Measurements from ENCODE around the gene GOLGA2. TPM values are rescaled to one million over a fixed set of nuclear protein-coding genes. Genes with fewer than 3 reads are reported as not detected.

Gene GOLGA2
- total and polyA plus RNA-seq, 4 experiments from 2014 or later = 1.4 to 82.4 (median 43.4) TPM

GRCh38 chr9:128293091-128293490 is 17.3 kb upstream of the GOLGA2 start:
- ChIA-PET POLR2A (ENCODE audit: partially characterized antibody) (no interaction called here), CTCF (ENCODE audit: partially characterized antibody) (interaction anchor here (1.1 to 1.9 kb wide), 2 partner anchors 48 to 127 kb away, joined by 3 to 9 read pairs; no protein-coding TSS in a partner anchor)
- no peak overlapping the region for H3K27ac Mint-ChIP-seq
- H3K36me3 Mint-ChIP-seq = peaks cover under 1 to 10% of the 10 kb centered on the region in 2 donors
- H3K27me3 ChIP-seq (ENCODE audit: insufficient read depth, low read length) = no peaks in the 10 kb centered on the region
- no peaks in the 10 kb centered on the region for H3K27me3 Mint-ChIP-seq
- no peaks in the 10 kb centered on the region for H3K9me3 Mint-ChIP-seq
- H3K4me3 ChIP-seq (ENCODE audit: low read length in 2 of 2) = no peak overlapping the region
- no peak overlapping the region for H3K27ac ChIP-seq (ENCODE audit: low read depth, low read length)
- H3K4me1 ChIP-seq (ENCODE audit: insufficient read depth, low read length) = no peaks in the 10 kb centered on the region
- H3K36me3 ChIP-seq (ENCODE audit: insufficient read depth, low read length) = peaks cover 5% of the 10 kb centered on the region
- intact Hi-C loops (cut with micrococcal nuclease) = no loop called here
- no peak for DNase-seq
- H3K4me3 Mint-ChIP-seq = no peak overlapping the region
- H3K9me3 ChIP-seq (ENCODE audit: control insufficient read depth in 1 of 2, low read length in 2 of 2) = no peaks in the 10 kb centered on the region
- H3K4me1 Mint-ChIP-seq = peaks cover 2 to 5% (median 4%) of the 10 kb centered on the region in 4 donors

DNA sequence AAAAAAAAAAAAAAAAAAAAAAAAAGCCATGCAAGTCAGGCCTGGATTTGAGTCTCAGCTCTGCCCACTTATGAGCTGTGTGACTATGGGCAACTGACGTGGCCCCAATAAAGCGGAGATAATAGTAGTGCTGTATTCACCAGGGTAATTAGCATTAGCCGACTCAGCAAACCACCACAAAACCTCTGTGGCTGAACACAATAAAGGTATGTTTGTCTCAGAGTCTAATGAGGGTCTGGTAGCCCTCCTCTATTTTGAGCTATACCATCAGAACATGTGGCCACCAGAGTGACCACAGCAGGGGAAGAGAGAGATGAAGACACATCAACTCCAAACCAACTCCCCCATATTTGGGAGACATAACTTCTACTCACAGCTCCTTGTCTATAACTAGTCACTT is 16.2 kb upstream of the GOLGA2 start:
- Mint-ChIP-seq H3K4me3 (no peak overlapping the region), H3K9me3 (no peaks in the 10 kb centered on the region), H3K27me3 (no peaks in the 10 kb centered on the region), H3K36me3 (peaks cover 5 to 14% of the 10 kb centered on the region in 2 donors), H3K4me1 (peaks cover 2 to 5% (median 4%) of the 10 kb centered on the region in 4 donors), H3K27ac (no peak overlapping the region)
- ChIA-PET CTCF (ENCODE audit: partially characterized antibody) (interaction anchor here (0.6 to 1.9 kb wide), 4 partner anchors 18 to 128 kb away, joined by 3 to 9 read pairs (median 3); no protein-coding TSS in a partner anchor), POLR2A (ENCODE audit: partially characterized antibody) (no interaction called here)
- Histone ChIP-seq H3K27ac (ENCODE audit: low read depth, low read length) (no peak overlapping the region), H3K4me3 (ENCODE audit: low read length in 2 of 2) (no peak overlapping the region), H3K36me3 (ENCODE audit: insufficient read depth, low read length) (peaks cover 5% of the 10 kb centered on the region), H3K9me3 (ENCODE audit: control insufficient read depth in 1 of 2, low read length in 2 of 2) (no peaks in the 10 kb centered on the region), H3K27me3 (ENCODE audit: insufficient read depth, low read length) (no peaks in the 10 kb centered on the region), H3K4me1 (ENCODE audit: insufficient read depth, low read length) (no peaks in the 10 kb centered on the region)
- no peak for DNase-seq
- intact Hi-C loops (cut with micrococcal nuclease) = no loop called here

DNA sequence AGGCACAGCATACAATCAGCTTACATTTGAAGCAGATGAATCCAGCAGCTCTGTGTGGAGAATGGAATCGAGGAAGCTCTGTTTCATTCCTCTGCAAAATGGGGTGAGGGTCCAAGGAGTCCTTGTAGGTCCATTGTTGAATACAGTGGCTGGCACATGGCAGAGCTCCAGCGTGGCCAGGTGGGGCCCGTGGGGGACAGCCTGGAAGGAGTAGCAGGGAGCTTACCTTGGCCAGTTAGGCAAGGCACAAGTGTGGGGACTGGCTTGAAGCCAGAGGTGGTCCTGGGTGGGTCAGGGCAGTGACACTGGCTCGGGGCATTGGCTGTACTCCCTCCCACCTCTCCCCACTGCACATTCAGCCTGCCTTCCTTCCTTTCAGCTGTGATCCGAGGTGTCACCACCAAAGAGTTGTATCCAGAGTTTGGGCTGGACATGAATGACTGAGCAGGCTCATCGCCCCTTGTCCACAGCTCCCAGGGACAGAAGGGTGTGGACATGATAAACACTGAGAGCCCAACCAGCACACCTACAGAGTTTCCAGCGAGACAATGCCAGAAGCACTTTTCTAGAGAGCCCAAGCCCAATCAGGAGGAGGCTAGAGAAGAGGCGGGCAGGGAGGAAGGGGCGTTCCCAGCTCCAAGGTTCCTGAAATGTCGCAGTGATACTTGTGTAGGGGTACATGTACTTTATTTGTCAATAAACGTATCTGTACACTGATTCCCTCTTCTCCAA is 12.6 kb upstream of the GOLGA2 start:
- ChIA-PET POLR2A (ENCODE audit: partially characterized antibody) (no interaction called here), CTCF (ENCODE audit: partially characterized antibody) (interaction anchor here (0.9 kb wide), 1 partner anchor 74 kb away, joined by 3 read pairs; no protein-coding TSS in a partner anchor)
- Mint-ChIP-seq H3K36me3 (peaks cover 12 to 18% of the 10 kb centered on the region in 2 donors), H3K27ac (no peak overlapping the region), H3K27me3 (no peaks in the 10 kb centered on the region), H3K4me1 (no peaks in the 10 kb centered on the region), H3K9me3 (no peaks in the 10 kb centered on the region), H3K4me3 (no peak overlapping the region)
- intact Hi-C loops (cut with micrococcal nuclease) = no loop called here
- Histone ChIP-seq H3K4me1 (ENCODE audit: insufficient read depth, low read length) (no peaks in the 10 kb centered on the region), H3K27me3 (ENCODE audit: insufficient read depth, low read length) (no peaks in the 10 kb centered on the region), H3K9me3 (ENCODE audit: control insufficient read depth in 1 of 2, low read length in 2 of 2) (no peaks in the 10 kb centered on the region), H3K36me3 (ENCODE audit: insufficient read depth, low read length) (peaks cover 14% of the 10 kb centered on the region), H3K27ac (ENCODE audit: low read depth, low read length) (no peak overlapping the region), H3K4me3 (ENCODE audit: low read length in 2 of 2) (no peak overlapping the region)
- no peak for DNase-seq

- CTCF ChIA-PET (ENCODE audit: partially characterized antibody) = interaction anchor here (1.1 kb wide), 1 partner anchor 10 kb away, joined by 5 read pairs; no protein-coding TSS in a partner anchor
- no peaks in the 10 kb centered on the region for H3K9me3 ChIP-seq (ENCODE audit: control insufficient read depth in 1 of 2, low read length in 2 of 2)
- POLR2A ChIA-PET (ENCODE audit: partially characterized antibody) = no interaction called here
Measured at GRCh38 chr9:128286440-128286839, 10.6 kb upstream of the GOLGA2 start.

DNA sequence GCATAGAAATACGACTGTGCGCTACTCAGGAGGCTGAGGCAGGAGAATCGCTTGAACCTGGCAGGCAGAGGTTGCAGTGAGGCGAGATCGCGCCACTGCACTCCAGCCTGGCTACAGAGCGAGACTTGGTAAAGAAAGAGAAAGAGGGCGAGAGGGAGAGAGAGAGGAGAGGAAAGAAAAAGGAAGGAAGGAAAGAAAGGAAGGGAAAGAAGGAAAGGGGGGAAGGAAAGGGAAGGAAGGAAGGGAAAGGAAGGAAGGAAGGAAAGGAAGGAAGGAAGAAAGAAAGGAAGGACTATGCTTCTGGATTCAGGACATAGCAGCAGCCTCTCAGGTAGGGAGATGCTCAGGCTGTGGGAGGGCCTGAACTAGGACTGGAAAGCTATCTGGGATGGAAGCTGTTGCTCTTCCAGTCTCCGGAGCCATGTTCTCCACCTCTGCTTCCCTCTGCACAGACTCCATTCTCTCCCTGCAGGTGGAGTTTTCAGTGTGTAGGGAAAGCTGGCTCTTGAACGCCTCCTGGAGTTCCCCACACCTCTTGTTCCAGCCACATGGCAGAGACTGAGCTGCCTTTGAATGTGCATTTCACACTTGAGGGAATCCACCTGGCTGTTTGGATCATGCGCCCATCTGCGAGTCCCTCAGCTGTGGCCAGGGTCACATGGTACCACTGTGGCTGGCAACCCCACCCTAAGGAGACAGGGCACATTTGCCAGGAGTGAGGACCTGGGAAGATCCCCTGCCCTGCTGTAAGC is 9.4 kb upstream of the GOLGA2 start:
- H3K4me1 ChIP-seq (ENCODE audit: insufficient read depth, low read length) = no peaks in the 10 kb centered on the region
- no peaks in the 10 kb centered on the region for H3K27me3 ChIP-seq (ENCODE audit: insufficient read depth, low read length)
- intact Hi-C loops (cut with micrococcal nuclease) = no loop called here
- ChIA-PET POLR2A (ENCODE audit: partially characterized antibody) (no interaction called here), CTCF (ENCODE audit: partially characterized antibody) (interaction anchor here (1.4 kb wide), 1 partner anchor 10 kb away, joined by 5 read pairs; no protein-coding TSS in a partner anchor)
- peaks cover 0 to 4% (median 0%) of the 10 kb centered on the region in 4 donors for H3K4me1 Mint-ChIP-seq
- H3K4me3 Mint-ChIP-seq = no peak overlapping the region
- no peaks in the 10 kb centered on the region for H3K9me3 ChIP-seq (ENCODE audit: control insufficient read depth in 1 of 2, low read length in 2 of 2)
- no peak overlapping the region for H3K4me3 ChIP-seq (ENCODE audit: low read length in 2 of 2)
- H3K9me3 Mint-ChIP-seq = no peaks in the 10 kb centered on the region
- peaks cover 12 to 18% of the 10 kb centered on the region in 2 donors for H3K36me3 Mint-ChIP-seq
- no peak overlapping the region for H3K27ac Mint-ChIP-seq
- H3K27me3 Mint-ChIP-seq = no peaks in the 10 kb centered on the region
- no peak overlapping the region for H3K27ac ChIP-seq (ENCODE audit: low read depth, low read length)
- DNase-seq = no peak
- H3K36me3 ChIP-seq (ENCODE audit: insufficient read depth, low read length) = peaks cover 14% of the 10 kb centered on the region

More at GRCh38 chr9:128286440-128286839, 10.6 kb upstream of the GOLGA2 start:
- intact Hi-C loops (cut with micrococcal nuclease) = no loop called here
- H3K4me1 ChIP-seq (ENCODE audit: insufficient read depth, low read length) = no peaks in the 10 kb centered on the region
- no peak overlapping the region for H3K27ac ChIP-seq (ENCODE audit: low read depth, low read length)
- no peaks in the 10 kb centered on the region for H3K27me3 ChIP-seq (ENCODE audit: insufficient read depth, low read length)
- H3K4me3 Mint-ChIP-seq = no peak overlapping the region
- peaks cover 0 to 2% (median 0%) of the 10 kb centered on the region in 4 donors for H3K4me1 Mint-ChIP-seq
- H3K27ac Mint-ChIP-seq = peak overlapping the region in 1 of 7 donors; percentile 41
- no peaks in the 10 kb centered on the region for H3K9me3 Mint-ChIP-seq
- H3K36me3 Mint-ChIP-seq = peaks cover 12 to 18% of the 10 kb centered on the region in 2 donors
- H3K36me3 ChIP-seq (ENCODE audit: insufficient read depth, low read length) = peaks cover 14% of the 10 kb centered on the region
- H3K27me3 Mint-ChIP-seq = no peaks in the 10 kb centered on the region
- H3K4me3 ChIP-seq (ENCODE audit: low read length in 2 of 2) = no peak overlapping the region
- DNase-seq = no peak

DNA sequence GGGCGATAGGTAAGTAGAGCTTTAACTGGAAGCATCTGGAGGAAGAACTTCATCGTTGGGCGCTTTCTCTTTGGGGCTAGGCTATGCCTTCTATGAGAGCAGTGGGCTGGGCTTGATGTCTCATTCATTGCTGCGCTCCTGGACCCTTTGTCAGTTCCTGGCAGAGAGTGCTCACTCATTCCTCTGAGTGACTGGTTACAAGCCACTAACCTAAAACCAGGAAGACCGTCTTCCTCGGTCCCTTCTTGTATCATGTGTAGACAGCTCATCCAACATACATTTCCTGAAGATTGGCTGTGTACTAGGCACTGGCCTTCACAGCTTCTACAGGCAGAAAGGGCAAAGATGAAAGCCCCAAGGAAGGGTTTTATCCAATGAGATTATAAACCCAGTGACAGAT is 6.7 kb upstream of the GOLGA2 start:
- Histone ChIP-seq H3K27me3 (ENCODE audit: insufficient read depth, low read length) (no peaks in the 10 kb centered on the region), H3K27ac (ENCODE audit: low read depth, low read length) (no peak overlapping the region), H3K9me3 (ENCODE audit: control insufficient read depth in 1 of 2, low read length in 2 of 2) (no peaks in the 10 kb centered on the region), H3K4me1 (ENCODE audit: insufficient read depth, low read length) (peaks cover 2% of the 10 kb centered on the region), H3K36me3 (ENCODE audit: insufficient read depth, low read length) (peaks cover 9% of the 10 kb centered on the region), H3K4me3 (ENCODE audit: low read length in 2 of 2) (no peak overlapping the region)
- intact Hi-C loops (cut with micrococcal nuclease) = no loop called here
- ChIA-PET CTCF (ENCODE audit: partially characterized antibody) (interaction anchor here (1.8 kb wide), 1 partner anchor 13 kb away, joined by 6 read pairs; no protein-coding TSS in a partner anchor), POLR2A (ENCODE audit: partially characterized antibody) (no interaction called here)
- no peaks in the 10 kb centered on the region for H3K27me3 Mint-ChIP-seq
- no peak overlapping the region for H3K27ac Mint-ChIP-seq
- no peak for DNase-seq
- H3K4me1 Mint-ChIP-seq = peaks cover 2 to 8% (median 8%) of the 10 kb centered on the region in 4 donors
- no peak overlapping the region for H3K4me3 Mint-ChIP-seq
- H3K9me3 Mint-ChIP-seq = no peaks in the 10 kb centered on the region
- H3K36me3 Mint-ChIP-seq = peaks cover 7 to 11% of the 10 kb centered on the region in 2 donors

GRCh38 chr9:128280084-128280622 is 4.3 kb upstream of the GOLGA2 start:
- H3K4me3 Mint-ChIP-seq = no peak overlapping the region
- H3K27ac Mint-ChIP-seq = peak overlapping the region in 1 of 7 donors; percentile 53

More at GRCh38 chr9:128280084-128280622, 4.3 kb upstream of the GOLGA2 start:
- Histone ChIP-seq H3K27me3 (ENCODE audit: insufficient read depth, low read length) (no peaks in the 10 kb centered on the region), H3K4me1 (ENCODE audit: insufficient read depth, low read length) (peaks cover 16% of the 10 kb centered on the region), H3K9me3 (ENCODE audit: control insufficient read depth in 1 of 2, low read length in 2 of 2) (no peaks in the 10 kb centered on the region), H3K36me3 (ENCODE audit: insufficient read depth, low read length) (no peaks in the 10 kb centered on the region), H3K4me3 (ENCODE audit: low read length in 2 of 2) (no peak overlapping the region), H3K27ac (ENCODE audit: low read depth, low read length) (no peak overlapping the region)
- no peaks in the 10 kb centered on the region for H3K27me3 Mint-ChIP-seq
- peaks cover 0 to 2% (median 0%) of the 10 kb centered on the region in 8 donors for H3K9me3 Mint-ChIP-seq
- H3K4me1 Mint-ChIP-seq = peaks cover 14 to 28% (median 21%) of the 10 kb centered on the region in 4 donors
- ChIA-PET CTCF (ENCODE audit: partially characterized antibody) (no interaction called here), POLR2A (ENCODE audit: partially characterized antibody) (no interaction called here)
- DNase-seq = no peak
- intact Hi-C loops (cut with micrococcal nuclease) = no loop called here
- H3K36me3 Mint-ChIP-seq = peaks cover 3 to 20% of the 10 kb centered on the region in 2 donors

Measured in CD4-positive, alpha-beta memory T cell (primary cell).